Subcutaneous adipose tissue (tissue), 4 donors: Measurements from ENCODE around the gene KCNJ5. TPM values are rescaled to one million over a fixed set of nuclear protein-coding genes. Genes with fewer than 3 reads are reported as not detected.

Experiments
- CTCF ChIP-seq: fragments of 450-650 bp; IDR thresholded peaks from one replicate; pipeline ENCODE4 v1.5.1; 2016; ENCODE audit warnings: low read depth, mild to moderate bottlenecking, control low read depth, antibody characterized with exemption, moderate library complexity
- total RNA-seq, 4 donors: library from RNA; depleted of rRNA; stranded (reverse); fragments of >200 nt; gene quantifications; one replicate each; pipeline ENCODE4 v1.1.0, GENCODE V29; 2016

Gene KCNJ5
- total RNA-seq, 4 donors from 2014 or later = 1.8 to 12.2 (median 4.1) TPM

GRCh38 chr11:128889657-128890213, 1.4 kb upstream of the KCNJ5 start:
- no peak for TF ChIP-seq CTCF

GRCh38 chr11:128890216-128890542, 977 bp upstream of the KCNJ5 start:
- TF ChIP-seq CTCF = no peak

GRCh38 chr11:128891913-128892398, 800 bp downstream of the KCNJ5 start:
- TF ChIP-seq CTCF = no peak

- no peak for TF ChIP-seq CTCF
Measured at GRCh38 chr11:128892866-128893565, 1.9 kb downstream of the KCNJ5 start.

GRCh38 chr11:128893578-128894285, 2.6 kb downstream of the KCNJ5 start:
- no peak for TF ChIP-seq CTCF

- no peak for TF ChIP-seq CTCF
Measured at GRCh38 chr11:128894286-128894681, 3.1 kb downstream of the KCNJ5 start.

- no peak for TF ChIP-seq CTCF
Measured at GRCh38 chr11:128894685-128895084, 3.5 kb downstream of the KCNJ5 start.
